Prostate gland (tissue), 2 donors: ENCODE measurements around the gene FUCA2. TPM values are rescaled to one million over a fixed set of nuclear protein-coding genes. Genes with fewer than 3 reads are reported as not detected.

ENCODE experiments used
- DNase-seq: peaks from one replicate; pipeline ENCODE4 v3.0.0-alpha.2; 2019; ENCODE audit warnings: low spot score
- H3K27ac ChIP-seq, 2 donors: fragments of 200-600 bp; sonication (generic); 2 replicates each; pipeline ENCODE4 v1.5.1; 2017 to 2019
- H3K27me3 ChIP-seq: fragments of 200-600 bp; sonication (generic); replicated peaks from 2 replicates; pipeline ENCODE4 v1.5.1; 2019; ENCODE audit not compliant: insufficient read depth
- H3K36me3 ChIP-seq, 2 donors: fragments of 200-600 bp; sonication (generic); 1 replicate in 1 of 2; 2 replicates in 1 of 2; pipeline versions ENCODE4 v1.5.1 to v1.8.1; 2017 to 2019
- H3K4me1 ChIP-seq: fragments of 200-600 bp; sonication (generic); replicated peaks from 2 replicates; pipeline ENCODE4 v1.5.1; 2019
- H3K4me3 ChIP-seq, 2 donors: fragments of 200-600 bp; sonication (generic); 2 replicates each; pipeline ENCODE4 v1.5.1; 2017 to 2019
- H3K9me3 ChIP-seq: fragments of 200-600 bp; sonication (generic); 2 replicates; pipeline ENCODE4 v1.5.1; 2017
- CTCF ChIP-seq, 4 experiments: fragments of 200-600 bp in 2 of 4; fragments of 450-650 bp in 2 of 4; sonication (generic) in 2 of 4; IDR thresholded peaks; 1 replicate in 3 of 4; 2 replicates in 1 of 4; pipeline ENCODE4 v1.5.1; 2016 to 2019; ENCODE audit warnings: antibody characterized with exemption in 4 of 4, mild to moderate bottlenecking in 2 of 4, moderate library complexity in 2 of 4
- POLR2A ChIP-seq: fragments of 450-650 bp; IDR thresholded peaks from one replicate; pipeline ENCODE4 v1.6.1; 2016; ENCODE audit warnings: antibody characterized with exemption, mild to moderate bottlenecking
- POLR2AphosphoS5 ChIP-seq: sonication (generic); formaldehyde crosslinking; IDR thresholded peaks from one replicate; pipeline ENCODE4 v1.6.1; 2017; ENCODE audit warnings: antibody characterized with exemption
- WGBS: methylation state at CpG from one replicate; pipeline ENCODE4 v1.1.5; 2018; 5-methylcytosine and 5-hydroxymethylcytosine counted together
- intact Hi-C: fragments of 100-400 bp; cut with DNase I; formaldehyde crosslinking; loops from one replicate; pipeline ENCODE4 v1.14.2; 2022
- total RNA-seq, 2 donors: library from RNA; depleted of rRNA; stranded (reverse); fragments of >200 nt; gene quantifications; one replicate each; pipeline ENCODE4 v1.1.0, GENCODE V29; 2016

FUCA2 gene
- total RNA-seq, 2 donors from 2014 or later = 32.5 to 32.7 TPM

GRCh38 chr6:143536866-143537691 is 25.6 kb upstream of the FUCA2 start:
- H3K4me3 ChIP-seq = peak overlapping the region; percentile 49 to 51
- no peaks in the 10 kb centered on the region for H3K9me3 ChIP-seq
- no peak for TF ChIP-seq POLR2AphosphoS5
- peak in 2 of 4 experiments; percentile 20 to 21 for TF ChIP-seq CTCF (IDR thresholded peaks at IDR 0.05)
- 0% methylated on average over 21 of the region's 103 CpGs for WGBS
- no peaks in the 10 kb centered on the region for H3K36me3 ChIP-seq
- H3K27ac ChIP-seq = peak overlapping the region; percentile 69 to 80
- DNase-seq = peak; percentile 37
- H3K27me3 ChIP-seq = no peaks in the 10 kb centered on the region
- H3K4me1 ChIP-seq = no peaks in the 10 kb centered on the region
- intact Hi-C loops = no loop called here

- WGBS = 2% methylated on average over 27 of the region's 27 CpGs
- Histone ChIP-seq H3K9me3 (no peaks in the 10 kb centered on the region), H3K36me3 (no peaks in the 10 kb centered on the region), H3K27ac (peak overlapping the region; percentile 69 to 80), H3K4me1 (no peaks in the 10 kb centered on the region), H3K27me3 (no peaks in the 10 kb centered on the region), H3K4me3 (peak overlapping the region; percentile 49 to 51)
- TF ChIP-seq POLR2AphosphoS5 = no peak
- TF ChIP-seq POLR2A = no peak
- TF ChIP-seq CTCF (IDR thresholded peaks at IDR 0.05) = no peak
- peak; percentile 31 for DNase-seq
- intact Hi-C loops = no loop called here
Measured at GRCh38 chr6:143536461-143536865, 24.9 kb upstream of the FUCA2 start.

- no peak for DNase-seq
- 68% methylated on average over 5 of the region's 5 CpGs for WGBS
- Histone ChIP-seq H3K27ac (no peak overlapping the region), H3K36me3 (no peaks in the 10 kb centered on the region), H3K9me3 (no peaks in the 10 kb centered on the region), H3K4me3 (no peak overlapping the region), H3K27me3 (no peaks in the 10 kb centered on the region), H3K4me1 (no peaks in the 10 kb centered on the region)
- TF ChIP-seq CTCF (IDR thresholded peaks at IDR 0.05) (no peak), POLR2AphosphoS5 (no peak), POLR2A (no peak)
- intact Hi-C loops = no loop called here
Measured at GRCh38 chr6:143535189-143535614, 23.7 kb upstream of the FUCA2 start.

GRCh38 chr6:143531720-143532499 is 20.4 kb upstream of the FUCA2 start:
- Histone ChIP-seq H3K36me3 (no peaks in the 10 kb centered on the region), H3K9me3 (no peaks in the 10 kb centered on the region), H3K27me3 (no peaks in the 10 kb centered on the region), H3K4me3 (no peak overlapping the region), H3K27ac (no peak overlapping the region), H3K4me1 (no peaks in the 10 kb centered on the region)
- intact Hi-C loops = no loop called here
- DNase-seq = no peak
- WGBS = 60% methylated on average over 5 of the region's 5 CpGs
- no peak for TF ChIP-seq CTCF (IDR thresholded peaks at IDR 0.05)
